Heart left ventricle (tissue), 16 donors: ENCODE results near the gene TFDP1. TPM values are rescaled to one million over a fixed set of nuclear protein-coding genes. Genes with fewer than 3 reads are reported as not detected.
A peak's percentile ranks its signal among the peaks of the same experiment; 100 is the strongest.

Experiments used
- ATAC-seq, 4 donors: fragments of 200-7000 bp; cut with Tn5 transposase; one replicate each; pipeline ENCODE4 v1.9.1; 2020 to 2022; ENCODE audit warnings: moderate library complexity in 4 of 4, mild to moderate bottlenecking in 3 of 4, moderate number of reproducible peaks in 1 of 4
- DNase-seq, 5 donors: peaks; one replicate each; pipeline ENCODE4 v3.0.0-alpha.2; 2020
- H3K27ac ChIP-seq, 12 donors: fragments of 200-600 bp; sonication (generic) in 4 of 12; one replicate each; pipeline versions ENCODE4 v1.5.0 to v1.8.0; 2016 to 2022; ENCODE audit warnings: mild to moderate bottlenecking in 2 of 12
- H3K27me3 ChIP-seq, 9 donors: fragments of 200-600 bp; sonication (generic) in 2 of 9; one replicate each; pipeline versions ENCODE4 v1.5.1 to v1.8.0; 2016 to 2022; ENCODE audit warnings: mild to moderate bottlenecking in 3 of 9
- H3K36me3 ChIP-seq, 9 donors: fragments of 200-600 bp; sonication (generic) in 2 of 9; one replicate each; pipeline versions ENCODE4 v1.5.0 to v1.8.0; 2018 to 2022; ENCODE audit warnings: mild to moderate bottlenecking in 2 of 9
- H3K4me1 ChIP-seq, 12 donors: fragments of 200-600 bp; sonication (generic) in 4 of 12; one replicate each; pipeline versions ENCODE4 v1.5.0 to v1.8.0; 2016 to 2022; ENCODE audit warnings: mild to moderate bottlenecking in 3 of 12
- H3K4me3 ChIP-seq, 12 donors: fragments of 200-600 bp; sonication (generic) in 4 of 12; one replicate each; pipeline versions ENCODE4 v1.5.0 to v1.8.0; 2017 to 2022; ENCODE audit warnings: mild to moderate bottlenecking in 9 of 12, moderate library complexity in 4 of 12
- H3K9me3 ChIP-seq, 12 donors: fragments of 200-600 bp; sonication (generic) in 4 of 12; one replicate each; pipeline versions ENCODE4 v1.5.0 to v1.8.0; 2016 to 2022; ENCODE audit warnings: mild to moderate bottlenecking in 1 of 12
- CTCF ChIP-seq, 12 donors: fragments of 200-600 bp; sonication (generic) in 4 of 12; IDR thresholded peaks; one replicate each; pipeline versions ENCODE4 v1.5.0 to v1.8.0; 2018 to 2022; ENCODE audit warnings: antibody characterized with exemption in 12 of 12, mild to moderate bottlenecking in 5 of 12
- POLR2A ChIP-seq, 2 donors: fragments of 450-650 bp; IDR thresholded peaks; one replicate each; pipeline ENCODE4 v1.6.1; 2017; ENCODE audit warnings: antibody characterized with exemption in 2 of 2, mild to moderate bottlenecking in 2 of 2, moderate library complexity in 2 of 2
- WGBS, 4 donors: extraction: QIAGEN DNeasy Blood & Tissue Kit in 2 of 4; methylation state at CpG; one replicate each; pipeline versions ENCODE4 v1.1.5 to v1.1.7; 2013 to 2018; 5-methylcytosine and 5-hydroxymethylcytosine counted together
- intact Hi-C, 10 donors: fragments of 100-400 bp; cut with DNase I; formaldehyde crosslinking; loops; one replicate each; pipeline versions ENCODE4 v1.11.1 to v1.14.2; 2022
- polyA plus RNA-seq, 2 donors: library from polyadenylated mRNA; stranded (reverse); fragments of 200-250 nt; gene quantifications; one replicate each; pipeline ENCODE4 v1.2.3, GENCODE V29; 2013
- total RNA-seq, 9 donors: library from RNA; depleted of rRNA in 2 of 9; stranded (reverse); fragments of >200 nt in 2 of 9; fragmentation: NEBNext Ultra II Directional in 3 of 9; extraction: Animal tissue kit (Norgen Biotek cat#: 25700) in 3 of 9; gene quantifications; one replicate each; pipeline versions ENCODE4 v1.1.0 to v1.2.4, GENCODE V29; 2016 to 2023
- donor health status: ischemic (EF 13 %, LVEDD 7.1; RV severe dilation, severe dysfunction).
- donor health status: healthy with polysubstance abuse.
- donor health status: DM: no; HTN: yes; CAD: no.
- donor health status: DM: no; HTN: no; CAD: no.
- donor health status: ischemic (EF 25% LVEDD 6.9; RV normal size, moderate dysfunction).
- donor health status: ischemic (EF 25% LVEDD 5.7; RV mildly dilated, moderate dysfunction).
- donor health status: healthy.
- donor health status: DM: yes; HTN: yes; CAD: no.
- donor health status: ischemic (EF 35%, LVEDD 5.7; RV mildly dilated, moderate dysfunction).
- donor health status: nonischemic (EF 11% LVEDD 7.7; RV severe dilation, severe dysfunction).
- donor health status: DM: yes; HTN: yes; CAD: no.
- donor health status: PGD.
- donor health status: ischemic (EF 29% LVEDD 5.4; RV normal size, mild dysfunction).
- donor health status: nonischemic (EF 23%, LVEDD 6.1; RV moderate dilation, normal function).

The TFDP1 gene
- total and polyA plus RNA-seq, 11 donors = 19.7 to 50.3 (median 44.3) TPM

GRCh38 chr13:113595131-113595530 lies 10.6 kb downstream of the TFDP1 start:
- Histone ChIP-seq H3K9me3 (no peaks in the 10 kb centered on the region), H3K4me3 (no peak overlapping the region), H3K27ac (no peak overlapping the region), H3K36me3 (peaks cover 0 to 35% (median 2%) of the 10 kb centered on the region in 9 donors), H3K27me3 (no peaks in the 10 kb centered on the region), H3K4me1 (peaks cover 0 to 5% (median 0%) of the 10 kb centered on the region in 12 donors)
- intact Hi-C loops = no loop called here
- no peak for DNase-seq
- ATAC-seq = no peak
- TF ChIP-seq POLR2A (IDR thresholded peaks at IDR 0.05) = no peak
- TF ChIP-seq CTCF (IDR thresholded peaks at IDR 0.05) = no peak
- WGBS, 4 donors = 93 to 95% (median 94%) methylated on average over 8 of the region's 8 CpGs

GRCh38 chr13:113596321-113597200 lies 12.0 kb downstream of the TFDP1 start:
- 92 to 97% (median 95%) methylated on average over 24 to 27 of the region's 27 CpGs for WGBS, 4 donors
- Histone ChIP-seq H3K27ac (no peak overlapping the region), H3K4me3 (no peak overlapping the region), H3K4me1 (peaks cover 0 to 2% (median 0%) of the 10 kb centered on the region in 12 donors), H3K36me3 (peaks cover 0 to 33% (median 2%) of the 10 kb centered on the region in 9 donors), H3K9me3 (no peaks in the 10 kb centered on the region), H3K27me3 (no peaks in the 10 kb centered on the region)
- no peak for TF ChIP-seq CTCF (IDR thresholded peaks at IDR 0.05)
- no peak for TF ChIP-seq POLR2A (IDR thresholded peaks at IDR 0.05)
- intact Hi-C loops = no loop called here
- peak in 1 of 5 donors; percentile 37 for DNase-seq
- no peak for ATAC-seq

GRCh38 chr13:113597391-113598080 lies 13.0 kb downstream of the TFDP1 start:
- TF ChIP-seq POLR2A (IDR thresholded peaks at IDR 0.05) (no peak), CTCF (IDR thresholded peaks at IDR 0.05) (no peak)
- peaks cover 0 to 33% (median under 1%) of the 10 kb centered on the region in 9 donors for H3K36me3 ChIP-seq
- H3K9me3 ChIP-seq = no peaks in the 10 kb centered on the region
- peak in 1 of 5 donors; percentile 37 for DNase-seq
- WGBS, 4 donors = 82 to 90% (median 89%) methylated on average over 19 to 24 of the region's 24 CpGs
- H3K4me1 ChIP-seq = peaks cover 0 to 2% (median 0%) of the 10 kb centered on the region in 12 donors
- peak in 1 of 4 donors; percentile 29 for ATAC-seq
- no peak overlapping the region for H3K27ac ChIP-seq
- intact Hi-C loops = no loop called here
- no peaks in the 10 kb centered on the region for H3K27me3 ChIP-seq
- H3K4me3 ChIP-seq = no peak overlapping the region

- no peak for ATAC-seq
- Histone ChIP-seq H3K4me1 (peaks cover 0 to 2% (median 0%) of the 10 kb centered on the region in 12 donors), H3K36me3 (peaks cover 0 to 33% (median 0%) of the 10 kb centered on the region in 9 donors), H3K27me3 (no peaks in the 10 kb centered on the region), H3K27ac (no peak overlapping the region), H3K4me3 (no peak overlapping the region), H3K9me3 (no peaks in the 10 kb centered on the region)
- intact Hi-C loops = no loop called here
- WGBS, 4 donors = 82 to 91% (median 90%) methylated on average over 4 to 5 of the region's 5 CpGs
- TF ChIP-seq POLR2A (IDR thresholded peaks at IDR 0.05) (no peak), CTCF (IDR thresholded peaks at IDR 0.05) (no peak)
- no peak for DNase-seq
Observed at GRCh38 chr13:113598081-113598410, 13.5 kb downstream of the TFDP1 start.
